HEK293T (cell line): Measurements from ENCODE around the gene NAV2.

Source experiments
- CTCF ChIA-PET: fragments of 350-600 bp; formaldehyde crosslinking; extraction: SDS; loops from one replicate; lab custom pipeline; 2021; ENCODE audit warnings: antibody characterized with exemption, inconsistent platforms; lab: Yijun Ruan, JAX
- POLR2A ChIA-PET: fragments of 350-600 bp; formaldehyde crosslinking; extraction: SDS; loops from one replicate; lab custom pipeline; 2020; ENCODE audit warnings: antibody characterized with exemption, inconsistent platforms; lab: Yijun Ruan, JAX
- DNase-seq: peaks from one replicate; pipeline ENCODE4 v3.0.0; 2012; ENCODE audit warnings: mixed read lengths; ENCODE audit errors: extremely low spot score
- ARNT ChIP-seq: fragments of 450-650 bp; IDR thresholded peaks from 2 replicates; pipeline ENCODE4 v1.6.1; 2017; ENCODE audit warnings: mild to moderate bottlenecking
- BHLHE40 ChIP-seq: fragments of 450-650 bp; IDR thresholded peaks from 2 replicates; pipeline ENCODE4 v1.6.1; 2016; ENCODE audit warnings: mild to moderate bottlenecking, moderate library complexity, borderline replicate concordance
- CTBP1 ChIP-seq: fragments of 450-650 bp; IDR thresholded peaks from 2 replicates; pipeline ENCODE4 v1.6.1; 2016; ENCODE audit warnings: borderline replicate concordance
- ELF4 ChIP-seq: fragments of 450-650 bp; IDR thresholded peaks from 2 replicates; pipeline ENCODE4 v1.6.1; 2017; ENCODE audit warnings: antibody characterized with exemption
- FOXA1 ChIP-seq: fragments of 450-650 bp; IDR thresholded peaks from 2 replicates; pipeline ENCODE4 v1.6.1; 2016; ENCODE audit warnings: mild to moderate bottlenecking
- FOXK2 ChIP-seq: fragments of 450-650 bp; IDR thresholded peaks from 2 replicates; pipeline ENCODE4 v1.6.1; 2016; ENCODE audit warnings: mild to moderate bottlenecking
- FOXM1 ChIP-seq: fragments of 450-650 bp; IDR thresholded peaks from 2 replicates; pipeline ENCODE4 v1.6.1; 2017; ENCODE audit warnings: mild to moderate bottlenecking, borderline replicate concordance
- HDGF ChIP-seq: fragments of 450-650 bp; IDR thresholded peaks from 2 replicates; pipeline ENCODE4 v1.6.1; 2017; ENCODE audit warnings: antibody characterized with exemption, borderline replicate concordance
- L3MBTL2 ChIP-seq: fragments of 450-650 bp; conservative IDR thresholded peaks from 2 replicates; pipeline ENCODE4 v1.6.1; 2016; ENCODE audit warnings: mild to moderate bottlenecking
- LEF1 ChIP-seq: fragments of 450-650 bp; IDR thresholded peaks from 2 replicates; pipeline ENCODE4 v1.6.1; 2017; ENCODE audit warnings: mild to moderate bottlenecking, borderline replicate concordance
- NFRKB ChIP-seq: fragments of 450-650 bp; IDR thresholded peaks from 2 replicates; pipeline ENCODE4 v1.6.1; 2016; ENCODE audit warnings: mild to moderate bottlenecking, moderate library complexity
- SP1 ChIP-seq: fragments of 450-650 bp; IDR thresholded peaks from 2 replicates; pipeline ENCODE4 v1.6.1; 2017
- SUZ12 ChIP-seq: fragments of 450-650 bp; IDR thresholded peaks from 2 replicates; pipeline ENCODE4 v1.6.1; 2016; ENCODE audit warnings: mild to moderate bottlenecking
- TARDBP ChIP-seq: fragments of 450-650 bp; IDR thresholded peaks from 2 replicates; pipeline ENCODE4 v1.6.1; 2016
- ZNF384 ChIP-seq: fragments of 450-650 bp; IDR thresholded peaks from 2 replicates; pipeline ENCODE4 v1.6.1; 2016
- TF ChIP-seq, protein P1 (sequence below): fragments of 450-650 bp; IDR thresholded peaks from 2 replicates; pipeline ENCODE4 v1.6.1; 2016

Gene NAV2

DNA sequence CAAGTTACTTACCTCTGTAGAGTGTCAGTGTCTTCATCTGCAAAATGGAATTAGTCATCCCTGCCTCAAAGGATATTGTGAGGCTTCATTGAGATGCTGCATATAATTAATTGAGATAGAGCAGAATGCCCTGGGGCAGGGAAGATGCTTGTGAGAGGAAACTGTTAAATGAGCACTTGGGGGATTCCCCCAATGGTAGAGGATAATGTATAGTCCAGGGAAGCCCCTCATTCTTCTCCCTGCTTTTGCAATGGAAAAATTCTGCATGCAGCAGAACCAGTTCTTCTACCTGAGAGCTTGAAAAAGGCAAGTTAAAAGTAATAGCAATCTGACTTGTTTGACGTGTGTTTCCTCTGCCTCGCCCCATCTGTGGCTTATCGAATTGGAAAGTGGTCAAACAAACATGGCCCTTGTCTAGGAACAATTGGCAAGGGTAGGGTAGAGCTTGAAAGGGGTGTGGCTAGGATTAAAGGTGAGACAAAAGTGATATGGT lies 90.9 kb downstream of the NAV2 start:
- DNase-seq: no peak
- CTCF ChIA-PET: no interaction called here
- no peak for TF ChIP-seq TARDBP
- no peak for TF ChIP-seq ZNF384
- no peak for TF ChIP-seq BHLHE40
- TF ChIP-seq FOXA1: no peak
- TF ChIP-seq LEF1: no peak
- POLR2A ChIA-PET: no interaction called here

DNA sequence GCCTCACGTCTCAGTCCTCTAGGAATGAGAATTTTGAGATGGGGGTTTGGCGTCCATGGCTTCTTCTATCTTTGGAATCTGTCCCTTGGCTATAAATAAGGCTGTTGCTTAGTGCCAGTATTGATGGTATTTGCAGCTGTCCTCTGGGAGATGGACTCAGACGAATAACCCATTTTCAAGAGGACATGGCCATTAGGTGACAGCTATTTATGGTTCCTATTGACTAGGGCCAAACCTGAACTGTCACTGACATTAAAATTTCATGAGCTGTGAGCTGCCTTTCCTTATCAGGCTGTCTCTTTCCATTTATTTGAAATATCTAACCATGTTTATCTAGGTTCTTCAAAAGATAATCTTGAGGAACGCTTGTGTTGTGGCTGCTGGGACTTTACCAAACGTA lies 92.7 kb downstream of the NAV2 start:
- ChIA-PET CTCF (no interaction called here), POLR2A (no interaction called here)
- no peak for DNase-seq
- no peak for TF ChIP-seq FOXM1
- TF ChIP-seq ELF4: no peak
- no peak for TF ChIP-seq FOXK2
- TF ChIP-seq HDGF: no peak
- no peak for TF ChIP-seq L3MBTL2
- no peak for TF ChIP-seq ZNF384
- no peak for TF ChIP-seq CTBP1
- no peak for TF ChIP-seq LEF1
- no peak for TF ChIP-seq ARNT
- TF ChIP-seq FOXA1: no peak
- TF ChIP-seq TARDBP: no peak
- no peak for TF ChIP-seq SP1
- TF ChIP-seq, protein P1, sequence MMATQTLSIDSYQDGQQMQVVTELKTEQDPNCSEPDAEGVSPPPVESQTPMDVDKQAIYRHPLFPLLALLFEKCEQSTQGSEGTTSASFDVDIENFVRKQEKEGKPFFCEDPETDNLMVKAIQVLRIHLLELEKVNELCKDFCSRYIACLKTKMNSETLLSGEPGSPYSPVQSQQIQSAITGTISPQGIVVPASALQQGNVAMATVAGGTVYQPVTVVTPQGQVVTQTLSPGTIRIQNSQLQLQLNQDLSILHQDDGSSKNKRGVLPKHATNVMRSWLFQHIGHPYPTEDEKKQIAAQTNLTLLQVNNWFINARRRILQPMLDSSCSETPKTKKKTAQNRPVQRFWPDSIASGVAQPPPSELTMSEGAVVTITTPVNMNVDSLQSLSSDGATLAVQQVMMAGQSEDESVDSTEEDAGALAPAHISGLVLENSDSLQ: no peak
- TF ChIP-seq SUZ12: no peak
- TF ChIP-seq NFRKB: no peak
- no peak for TF ChIP-seq BHLHE40

DNA sequence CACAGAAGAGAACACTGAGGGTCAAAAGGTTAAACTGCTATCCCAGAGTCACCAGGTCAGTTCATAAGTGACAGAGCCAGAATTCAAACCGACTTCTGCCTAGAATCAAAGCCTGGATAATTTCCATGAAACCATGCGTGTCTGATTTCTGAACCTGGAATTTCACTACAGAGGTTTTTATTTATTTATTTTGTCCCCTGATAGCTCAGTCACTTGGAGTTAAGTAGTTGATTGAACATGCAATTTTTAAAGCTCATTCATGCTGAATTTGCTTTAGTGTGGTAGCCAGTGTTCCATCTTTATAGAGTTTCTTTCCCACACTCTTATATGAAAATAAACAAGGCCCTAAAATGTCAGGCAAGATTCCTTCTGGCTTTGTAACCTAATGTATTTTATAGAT lies 93.2 kb downstream of the NAV2 start:
- CTCF ChIA-PET: no interaction called here
- POLR2A ChIA-PET: no interaction called here
- no peak for DNase-seq
- TF ChIP-seq FOXM1 (no peak), SUZ12 (no peak), TARDBP (no peak), ZNF384 (no peak), NFRKB (no peak), FOXK2 (no peak), ELF4 (no peak), FOXA1 (no peak), ARNT (no peak), LEF1 (no peak)
- TF ChIP-seq, protein P1: no peak

DNA sequence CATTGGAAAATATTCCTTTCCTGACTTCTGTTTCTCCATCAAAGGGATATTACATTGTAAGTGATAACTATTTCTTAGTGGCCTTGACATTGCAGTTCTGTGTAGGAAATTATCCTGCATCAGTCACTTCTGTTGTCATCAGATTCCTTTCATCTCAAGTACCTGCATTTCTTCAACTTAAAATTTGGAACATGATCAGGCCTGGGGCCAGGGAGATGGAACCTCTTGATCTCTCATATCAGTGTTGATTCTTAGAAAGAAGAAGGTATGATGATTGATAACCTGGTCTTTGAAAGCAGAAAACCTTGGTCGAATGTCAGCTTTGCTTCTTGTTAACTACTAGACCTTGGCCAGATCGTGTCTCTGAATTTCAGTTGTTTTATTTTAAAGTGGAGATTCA lies 93.6 kb downstream of the NAV2 start:
- no peak for TF ChIP-seq BHLHE40
- TF ChIP-seq LEF1: no peak
- no peak for TF ChIP-seq ZNF384
- no peak for TF ChIP-seq HDGF
- TF ChIP-seq ELF4: no peak
- no peak for TF ChIP-seq CTBP1
- no peak for TF ChIP-seq FOXA1
- TF ChIP-seq L3MBTL2: no peak
- no peak for TF ChIP-seq ARNT
- TF ChIP-seq NFRKB: no peak
- no peak for TF ChIP-seq TARDBP
- DNase-seq: no peak
- ChIA-PET CTCF (no interaction called here), POLR2A (no interaction called here)

DNA sequence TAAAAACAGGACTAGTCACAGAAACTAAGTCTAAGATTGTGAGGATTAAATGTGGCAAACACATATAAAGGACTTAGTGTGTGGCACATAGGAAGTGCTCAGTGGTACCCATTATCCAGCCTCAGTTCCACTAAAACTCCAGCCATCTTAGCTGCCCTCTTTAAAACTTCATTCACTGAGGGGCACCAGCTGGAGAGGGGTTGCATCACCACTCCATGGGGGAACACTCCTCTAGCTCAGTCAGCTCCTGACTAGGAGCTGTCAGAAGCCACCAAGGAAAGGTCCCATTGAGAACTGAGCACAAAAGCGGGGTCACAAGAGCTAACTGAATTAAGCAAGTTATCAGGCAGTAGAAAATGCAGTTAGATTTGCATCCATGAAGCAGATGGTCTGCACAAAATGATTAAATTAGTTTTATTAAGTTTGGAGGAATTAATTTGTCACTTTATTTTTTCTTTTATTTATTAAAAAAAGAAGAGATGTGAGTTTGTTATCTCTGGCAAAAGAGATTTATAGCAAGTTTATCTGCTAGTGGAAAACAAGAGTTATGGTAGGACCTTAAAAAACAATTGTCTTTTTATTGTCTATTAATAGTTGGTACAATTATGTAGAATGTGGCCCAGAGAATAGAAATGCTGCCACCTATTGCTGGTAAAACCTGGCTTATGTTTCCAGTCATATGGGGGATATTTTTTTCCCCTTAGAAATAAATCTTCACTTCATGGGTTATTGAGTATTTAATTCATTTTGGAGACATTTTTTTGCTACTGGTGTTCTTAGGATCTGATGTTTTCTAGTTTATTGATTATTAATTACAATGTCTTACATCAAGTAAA lies 95.7 kb downstream of the NAV2 start:
- ChIA-PET CTCF (interaction anchor here (0.6 to 0.7 kb wide), 2 partner anchors 242 to 864 kb away, joined by 3 read pairs; no protein-coding TSS in a partner anchor), POLR2A (no interaction called here)
- no peak for DNase-seq
- TF ChIP-seq ZNF384: no peak
- TF ChIP-seq, protein P1: no peak
- TF ChIP-seq ELF4: no peak
- no peak for TF ChIP-seq HDGF
- TF ChIP-seq L3MBTL2: no peak
- no peak for TF ChIP-seq ARNT

DNA sequence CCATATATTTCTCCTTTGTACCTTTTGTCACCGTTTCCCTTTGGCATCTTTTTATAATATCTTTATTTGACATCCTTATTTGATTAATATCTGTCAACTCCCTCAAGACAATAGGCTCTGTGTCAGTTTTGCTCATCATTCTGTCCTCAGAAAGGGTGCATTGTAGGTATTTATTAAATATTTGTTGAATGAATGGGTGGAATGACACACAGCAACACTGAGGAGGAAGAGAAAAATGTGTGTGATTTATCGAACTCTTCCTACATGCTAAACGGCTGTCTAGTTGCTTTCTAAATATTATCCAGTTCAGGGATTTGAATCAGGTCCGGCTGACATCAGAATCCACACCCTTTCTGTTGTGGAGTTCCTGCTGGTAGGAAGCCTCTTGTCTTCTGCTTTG lies 98.2 kb downstream of the NAV2 start:
- ChIA-PET POLR2A (no interaction called here), CTCF (no interaction called here)
- TF ChIP-seq BHLHE40 (no peak), LEF1 (no peak), ARNT (no peak), NFRKB (no peak), FOXK2 (no peak), ZNF384 (no peak)
- no peak for DNase-seq
